ENCODE data around the gene INSIG1.
A peak's percentile ranks its signal among the peaks of the same experiment; 100 is the strongest.

The INSIG1 gene

DNA sequence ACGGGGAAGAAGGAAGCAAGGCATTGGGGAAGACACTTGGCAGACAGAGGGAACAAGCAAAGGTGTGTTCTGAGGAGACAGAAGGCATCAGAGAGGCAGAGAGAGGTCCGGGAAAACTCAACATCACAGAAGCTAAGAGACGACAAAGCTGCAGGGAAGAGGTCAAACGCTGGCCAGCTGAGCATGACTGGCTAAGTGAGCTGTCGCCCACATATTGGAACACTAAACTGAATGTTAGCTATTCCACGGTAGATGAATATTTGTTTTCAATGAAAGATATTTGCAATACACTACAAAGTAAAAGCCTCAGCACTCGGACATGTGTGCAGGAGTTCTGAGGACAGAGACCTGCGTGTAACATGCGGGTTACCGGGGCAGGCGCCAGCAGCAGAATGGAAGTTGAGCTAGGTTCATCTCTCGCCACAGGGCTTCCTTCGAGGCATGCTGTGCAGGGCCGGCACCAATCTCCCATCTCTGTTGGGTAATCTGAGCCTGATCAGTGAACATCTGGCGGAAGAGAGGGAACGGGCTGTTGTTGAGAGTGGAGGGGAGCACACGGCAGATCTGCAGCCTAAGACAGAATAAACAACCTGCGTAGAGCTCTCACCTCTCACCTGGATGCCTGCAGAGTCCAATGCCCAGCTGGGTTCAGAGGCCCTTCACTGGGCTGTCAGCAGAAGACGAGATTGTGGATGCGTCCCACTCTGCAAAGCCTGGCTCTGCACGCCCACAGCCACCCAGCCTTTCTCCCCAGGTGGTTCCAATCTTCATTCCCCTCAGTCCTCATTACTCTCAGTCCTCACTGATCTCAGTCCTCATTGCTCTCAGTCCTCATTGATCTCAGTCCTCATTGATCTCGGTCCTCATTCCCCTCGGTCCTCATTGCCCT is 35.9 kb downstream of the INSIG1 start:
- DNase-seq: no peak

GRCh38 chr7:155336812-155337602 is 39.3 kb downstream of the INSIG1 start:
- DNase-seq: no peak

GRCh38 chr7:155337946-155338631 is 40.4 kb downstream of the INSIG1 start:
- DNase-seq: no peak

DNA sequence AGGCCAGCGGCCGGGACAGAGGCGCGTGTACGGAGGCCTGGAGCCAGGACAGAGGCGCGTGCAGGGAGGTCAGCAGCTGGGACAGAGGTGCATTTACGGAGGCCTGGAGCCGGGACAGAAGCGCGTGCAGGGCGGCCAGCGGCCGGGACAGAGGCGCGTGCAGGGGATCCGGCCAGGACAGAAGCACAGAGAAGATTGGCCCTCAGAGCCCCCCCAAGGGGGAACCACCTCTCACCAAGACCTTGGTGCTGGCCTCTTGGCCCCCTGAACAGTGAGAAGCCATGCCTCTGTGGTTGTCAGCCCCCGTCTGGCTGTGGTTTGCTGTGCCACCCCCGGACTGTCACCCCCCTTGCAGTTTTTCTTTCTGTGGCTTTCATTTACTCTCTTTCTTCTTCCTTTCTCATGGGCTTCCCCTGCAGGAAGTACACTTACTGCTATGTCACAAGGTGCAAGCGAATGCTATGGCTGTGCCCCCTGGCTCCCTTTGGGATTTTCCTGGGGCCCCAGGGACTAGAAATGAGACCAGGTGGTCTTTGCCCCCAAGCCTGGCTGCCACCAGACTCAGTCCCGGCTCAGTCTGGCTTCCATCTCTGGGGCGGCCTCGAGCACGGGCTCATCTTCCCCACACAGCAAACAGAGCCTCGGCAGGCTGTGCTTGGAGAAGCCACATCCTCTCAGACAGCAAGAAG is 41.1 kb downstream of the INSIG1 start:
- no peak for DNase-seq

DNA sequence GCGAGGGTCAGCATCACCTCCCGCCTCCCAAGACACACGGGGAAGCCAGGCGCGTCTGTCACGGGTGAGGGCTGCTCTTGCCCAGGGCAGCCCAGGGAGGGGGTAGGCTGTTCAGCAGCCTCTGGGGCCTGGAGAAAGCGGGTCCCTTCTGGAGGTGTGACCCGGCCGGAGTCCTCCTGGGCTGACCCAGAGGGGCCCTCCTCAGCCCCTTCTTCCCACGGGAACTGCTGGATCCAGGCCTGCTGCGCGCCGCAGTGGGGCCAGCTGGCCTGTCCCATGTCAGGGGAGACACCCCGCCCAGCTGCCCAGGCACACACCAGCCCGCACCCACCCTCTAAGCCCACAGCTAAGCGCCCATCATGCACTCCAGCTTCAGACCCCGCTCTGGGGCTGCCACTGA is 41.8 kb downstream of the INSIG1 start:
- DNase-seq: no peak

- no peak for DNase-seq
Measured at GRCh38 chr7:155340071-155340531, 42.4 kb downstream of the INSIG1 start.

DNA sequence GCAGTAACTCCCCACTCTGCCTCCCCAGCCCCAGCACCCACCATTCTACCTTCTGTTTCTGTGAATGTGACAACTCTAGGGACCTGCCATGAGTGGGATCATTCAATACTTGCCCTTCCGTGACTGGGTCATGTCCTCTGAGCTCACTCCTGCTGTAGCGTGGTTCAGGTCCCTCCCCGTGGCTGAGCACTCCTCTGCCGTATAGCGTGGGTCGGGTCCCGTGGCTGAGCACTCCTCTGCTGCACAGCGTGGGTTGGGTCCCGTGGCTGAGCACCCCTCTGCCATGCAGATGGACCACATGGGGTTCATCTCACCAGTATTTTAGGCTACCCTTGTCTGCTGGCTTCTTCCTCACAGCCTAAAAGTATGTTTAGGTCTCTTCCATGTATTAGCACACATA is 43.0 kb downstream of the INSIG1 start:
- DNase-seq: no peak

DNA sequence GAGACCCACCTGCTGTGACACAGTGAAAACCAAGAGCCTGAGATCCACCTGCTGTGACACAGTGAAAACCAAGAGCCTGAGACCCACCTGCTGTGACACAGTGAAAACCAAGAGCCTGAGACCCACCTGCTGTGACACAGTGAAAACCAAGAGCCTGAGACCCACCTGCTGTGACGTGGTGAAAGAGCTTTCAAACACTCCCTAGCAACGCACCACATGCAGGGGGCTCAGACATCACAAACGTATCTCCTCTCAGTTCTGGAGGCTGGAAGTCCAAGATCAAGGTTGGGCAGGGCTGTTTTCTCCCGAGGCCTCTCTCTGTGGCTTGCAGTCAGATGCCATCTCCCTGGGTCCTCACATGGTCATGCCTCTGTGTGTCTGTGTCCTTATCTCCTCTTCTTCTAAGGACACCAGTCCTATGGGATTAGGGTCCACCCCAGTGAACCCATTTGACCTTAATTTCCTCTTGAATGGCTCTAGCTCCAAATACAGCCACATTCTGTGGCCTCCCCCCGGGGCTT is 43.8 kb downstream of the INSIG1 start:
- DNase-seq: no peak

DNA sequence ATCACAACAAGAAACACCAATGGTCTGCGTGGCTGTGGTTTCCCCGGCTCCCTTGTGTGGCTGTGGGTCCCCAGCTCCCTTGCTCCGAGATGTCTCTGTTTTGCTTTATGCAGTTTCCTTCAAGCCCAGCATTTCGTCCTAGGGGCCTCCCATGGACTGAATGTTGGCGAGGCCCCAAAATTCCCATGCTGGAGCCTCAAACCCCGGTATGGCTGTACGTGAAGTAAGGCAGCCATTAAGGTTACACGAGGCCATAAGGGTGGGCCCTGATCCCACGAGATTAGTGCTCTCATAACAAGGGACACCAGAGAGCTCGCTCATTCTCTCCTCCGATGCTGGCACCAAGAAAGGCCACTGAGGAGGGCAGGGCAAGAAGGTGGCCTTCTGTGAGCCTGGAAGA is 44.6 kb downstream of the INSIG1 start:
- no peak for DNase-seq

DNA sequence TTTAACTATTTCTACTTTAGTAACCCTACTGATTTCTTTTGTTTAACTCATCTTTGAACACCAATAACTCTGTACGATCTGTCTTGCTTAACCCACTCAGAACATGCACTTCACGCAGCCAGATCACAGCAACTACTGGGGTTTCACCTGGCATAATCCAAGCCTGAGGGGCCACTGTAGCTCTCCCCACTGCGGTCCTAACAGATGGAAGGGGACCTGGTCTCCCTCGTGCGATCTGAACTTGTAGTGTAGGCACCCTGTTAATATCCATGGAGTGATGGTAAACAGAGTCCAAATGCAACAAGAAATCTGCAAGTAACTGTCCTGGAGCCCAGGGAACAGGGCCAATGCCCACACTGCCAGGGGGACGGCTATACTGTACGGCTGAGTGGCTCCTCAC is 45.5 kb downstream of the INSIG1 start:
- no peak for DNase-seq

DNA sequence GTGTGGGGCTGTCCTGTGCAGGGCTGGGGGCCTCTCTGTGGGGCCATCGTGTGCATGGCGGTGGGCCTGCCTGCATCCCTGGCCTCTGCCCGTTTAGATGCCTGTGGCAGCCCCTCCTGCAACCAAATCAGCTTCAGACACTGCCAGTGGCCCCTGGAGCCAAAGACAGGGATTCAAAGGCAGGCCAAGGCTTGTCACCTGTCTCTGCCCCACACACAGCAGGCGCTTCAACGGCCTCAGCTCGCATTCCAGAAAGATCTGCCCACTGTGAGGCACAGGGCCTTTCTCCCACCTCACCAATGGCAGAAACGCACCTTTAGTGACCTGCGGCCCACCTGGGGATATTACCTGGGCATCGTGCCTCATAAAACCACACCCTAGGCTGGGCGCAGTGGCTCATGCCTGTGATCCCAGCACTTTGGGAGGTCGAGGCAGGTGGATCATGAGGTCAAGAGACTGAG is 46.0 kb downstream of the INSIG1 start:
- DNase-seq: no peak

DNA sequence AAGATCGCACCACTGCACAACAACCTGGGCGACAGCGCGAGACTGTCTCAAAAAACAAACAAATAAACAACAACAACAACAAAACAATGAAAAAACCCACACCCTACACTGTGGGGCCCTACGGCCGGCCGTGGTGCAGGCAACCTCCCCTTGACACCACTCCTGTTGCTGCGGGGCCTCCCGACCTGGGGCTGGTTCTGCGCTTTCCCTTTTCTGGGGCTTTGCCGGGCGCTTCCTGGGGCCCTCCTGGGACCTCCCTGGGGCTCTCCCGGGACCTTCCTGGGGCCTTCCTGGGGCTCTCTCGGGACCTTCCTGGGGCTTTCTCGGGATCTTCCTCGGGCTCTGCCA is 46.6 kb downstream of the INSIG1 start:
- DNase-seq: no peak

GRCh38 chr7:155344618-155345433 is 47.1 kb downstream of the INSIG1 start:
- peak; percentile 68 for DNase-seq

DNA sequence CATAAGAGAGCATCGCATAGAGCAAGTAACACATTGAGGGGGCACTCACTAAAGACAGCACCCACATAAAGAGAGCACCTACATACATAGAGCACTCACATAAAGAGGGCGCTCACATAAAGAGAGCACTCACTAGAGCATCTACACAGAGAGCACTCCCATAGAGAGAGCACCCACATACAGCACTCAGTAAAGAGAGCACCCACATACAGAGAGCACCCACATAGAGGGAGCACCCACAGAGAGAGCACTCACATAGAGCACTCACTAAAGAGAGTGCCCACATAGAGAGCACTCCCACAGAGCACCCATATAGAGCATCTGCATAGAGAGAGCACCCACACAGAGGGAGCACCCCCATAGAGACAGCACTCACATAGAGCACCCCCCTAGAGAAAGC is 47.8 kb downstream of the INSIG1 start:
- no peak for DNase-seq

DNA sequence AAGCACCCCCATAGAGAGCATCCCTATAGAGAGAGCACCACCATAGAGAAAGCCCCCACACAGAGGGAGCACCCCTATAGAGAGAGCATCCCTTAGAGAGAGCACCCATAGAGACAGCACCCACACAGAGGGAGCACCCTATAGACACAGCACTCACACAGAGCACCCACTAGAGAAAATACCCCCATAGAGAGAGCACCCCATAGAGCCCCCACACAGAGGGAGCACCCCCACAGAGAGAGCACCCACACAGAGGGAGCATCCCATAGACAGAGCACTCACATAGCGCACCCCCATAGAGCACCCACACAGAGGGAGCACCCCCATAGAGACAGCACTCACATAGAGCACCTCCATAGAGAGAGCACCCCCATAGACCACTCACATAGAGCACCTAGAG is 48.6 kb downstream of the INSIG1 start:
- no peak for DNase-seq

DNA sequence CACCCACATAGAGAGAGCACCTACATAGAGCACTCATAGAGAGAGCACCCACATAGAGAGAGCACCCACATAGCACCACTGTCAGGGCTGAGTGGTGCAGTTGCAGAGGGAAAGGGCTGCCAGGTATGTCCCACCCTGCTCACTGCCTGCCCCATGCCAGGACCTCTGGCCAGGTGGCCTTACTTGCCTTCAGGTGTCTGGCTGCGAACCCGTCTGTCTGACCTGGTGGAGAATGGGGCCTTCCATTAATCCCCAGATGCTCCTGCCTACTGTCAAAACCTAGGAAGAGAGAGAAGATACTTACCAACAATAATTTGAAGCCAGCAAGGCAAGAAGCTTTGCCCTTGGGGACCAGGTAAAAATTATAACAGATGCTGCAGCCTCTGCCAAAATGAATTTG is 51.1 kb downstream of the INSIG1 start:
- DNase-seq: no peak

DNA sequence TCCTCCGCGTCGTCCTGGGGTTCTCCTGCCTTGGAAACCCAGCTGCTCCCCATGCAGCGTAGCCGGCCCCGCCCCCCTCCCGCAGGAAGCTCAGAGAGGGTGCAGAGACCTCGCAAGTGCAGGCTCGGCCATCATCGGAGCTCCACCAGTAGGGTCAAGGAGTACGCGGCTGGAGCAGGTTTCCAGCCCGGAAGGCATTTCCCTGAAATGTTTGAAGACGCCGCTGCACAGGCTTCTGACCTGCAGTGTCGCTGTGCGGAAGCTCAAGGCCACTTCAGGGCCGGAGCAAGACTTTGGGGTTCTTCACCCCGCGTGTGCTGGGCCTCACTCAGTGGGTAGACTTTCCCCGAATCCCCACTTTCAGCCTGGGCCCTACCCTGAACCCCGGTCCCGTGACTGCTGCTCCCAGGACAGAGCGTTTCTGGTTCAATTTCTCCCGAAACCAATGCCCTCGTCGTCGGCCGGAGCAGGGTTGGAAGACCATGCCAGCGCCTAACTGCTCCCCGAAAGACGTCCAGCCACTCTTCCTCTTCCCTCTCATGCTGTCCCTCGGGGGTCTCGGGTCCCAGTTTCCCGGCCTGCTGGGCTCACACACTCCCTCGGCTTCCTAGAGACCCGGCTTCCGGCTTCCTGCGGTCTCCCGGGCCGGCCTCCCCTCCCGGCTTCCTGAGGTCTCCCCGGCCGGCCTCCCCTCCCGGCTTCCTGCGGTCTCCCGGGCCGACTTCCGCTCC is 52.1 kb downstream of the INSIG1 start:
- DNase-seq: no peak

DNA sequence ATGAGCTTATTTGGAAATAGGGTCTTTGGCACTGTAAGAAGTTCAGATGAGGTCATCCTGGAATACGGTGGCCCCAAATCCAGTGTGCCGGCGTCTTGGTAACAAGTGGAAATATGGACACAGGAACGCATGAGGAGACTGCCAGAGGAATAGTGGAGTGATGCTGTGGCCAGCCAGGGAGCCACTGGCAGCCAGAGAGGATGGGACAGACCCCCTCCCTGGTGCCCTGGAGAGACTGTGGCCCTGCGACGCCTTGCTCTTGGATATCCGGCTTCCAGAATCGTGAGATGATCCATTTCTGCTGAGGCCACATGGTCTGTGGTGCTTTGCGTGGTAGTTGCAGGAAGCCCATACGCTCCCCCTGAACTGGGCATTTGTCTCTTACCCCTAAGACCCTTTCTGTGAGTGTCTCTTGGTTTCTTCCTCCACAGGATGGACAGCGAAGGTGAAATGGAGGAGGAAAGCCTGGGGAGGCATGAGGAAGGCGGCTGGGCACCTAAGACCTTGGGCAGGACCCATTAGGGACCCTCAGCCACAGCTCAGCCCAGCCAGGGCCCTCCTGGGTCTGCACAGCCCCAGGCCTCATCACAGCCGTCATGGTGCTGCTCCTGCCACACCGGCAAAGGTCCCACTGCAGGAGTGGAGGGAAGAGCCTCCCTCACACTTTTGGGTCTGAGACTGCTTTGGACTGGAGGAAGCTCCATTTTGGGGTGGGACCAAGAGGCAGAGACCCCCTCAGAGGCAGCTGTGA is 53.6 kb downstream of the INSIG1 start:
- no peak for DNase-seq

GRCh38 chr7:155352076-155352752 is 54.5 kb downstream of the INSIG1 start:
- no peak for DNase-seq

DNA sequence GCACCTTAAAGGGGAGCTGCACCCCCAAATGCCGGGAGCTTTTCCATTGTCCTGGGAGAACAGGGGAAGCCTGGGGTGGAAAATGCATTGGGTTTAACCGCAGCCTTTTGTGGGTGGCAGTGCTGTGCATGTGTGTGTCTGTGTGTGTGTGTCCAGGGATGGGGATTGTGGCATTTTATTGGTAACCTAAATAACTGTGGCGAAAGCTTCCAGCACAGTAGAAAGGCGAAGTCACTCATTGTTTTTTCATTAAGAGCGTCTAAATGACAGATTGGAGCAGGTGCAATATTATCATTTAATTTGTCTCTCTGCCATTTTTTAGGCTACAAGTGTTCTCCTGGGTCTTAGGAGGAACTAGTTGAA is 55.1 kb downstream of the INSIG1 start:
- DNase-seq: no peak

All from NCI-H2227 treated with DMSO at 0.1 percent for 48 hours (cell line).